Chondrocyte (in vitro differentiated cells): ENCODE results near the gene DMD. TPM values are rescaled to one million over a fixed set of nuclear protein-coding genes. Genes with fewer than 3 reads are reported as not detected.

Source experiments
- DNase-seq: peaks from one replicate; pipeline ENCODE4 v3.0.0; 2021; ENCODE audit warnings: mixed read lengths, low spot score
- H3K27ac Mint-ChIP-seq: one replicate; pipeline ENCODE4 v1.8.0; 2021; ENCODE audit warnings: mild to moderate bottlenecking, moderate library complexity, mixed read lengths; ENCODE audit not compliant: unreplicated experiment
- H3K27me3 Mint-ChIP-seq: 2 replicates; pipeline ENCODE4 v1.8.0; 2021; ENCODE audit warnings: low read depth, mixed read lengths
- H3K36me3 Mint-ChIP-seq: 2 replicates; pipeline ENCODE4 v1.8.0; 2021; ENCODE audit warnings: low read depth, mixed read lengths
- H3K4me1 Mint-ChIP-seq: 2 replicates; pipeline ENCODE4 v1.8.0; 2021; ENCODE audit warnings: low read depth, mild to moderate bottlenecking, mixed read lengths
- H3K4me3 Mint-ChIP-seq: one replicate; pipeline ENCODE4 v1.8.0; 2021; ENCODE audit warnings: mild to moderate bottlenecking, moderate library complexity, mixed read lengths; ENCODE audit not compliant: unreplicated experiment
- H3K9me3 Mint-ChIP-seq: 2 replicates; pipeline ENCODE4 v1.8.0; 2021; ENCODE audit warnings: low read depth, mixed read lengths
- CTCF ChIP-seq: fragments of 200-600 bp; sonication (generic); IDR thresholded peaks from 2 replicates; pipeline ENCODE4 v1.5.0; 2021; ENCODE audit warnings: antibody characterized with exemption, mild to moderate bottlenecking, moderate library complexity
- total RNA-seq: library from RNA; stranded (reverse); gene quantifications from 3 replicates; pipeline ENCODE4 v1.2.1, GENCODE V29; 2021

DMD gene
- total RNA-seq, 1 donor from 2014 or later = 201 TPM

GRCh38 chrX:31268359-31268758 is 1943.0 kb downstream of the DMD start:
- TF ChIP-seq CTCF = peak; percentile 74
- Mint-ChIP-seq H3K27ac (no peak overlapping the region), H3K36me3 (peaks cover 10% of the 10 kb centered on the region), H3K9me3 (peaks cover 2% of the 10 kb centered on the region), H3K27me3 (no peaks in the 10 kb centered on the region), H3K4me1 (peaks cover 21% of the 10 kb centered on the region), H3K4me3 (no peak overlapping the region)
- DNase-seq = no peak

DNA sequence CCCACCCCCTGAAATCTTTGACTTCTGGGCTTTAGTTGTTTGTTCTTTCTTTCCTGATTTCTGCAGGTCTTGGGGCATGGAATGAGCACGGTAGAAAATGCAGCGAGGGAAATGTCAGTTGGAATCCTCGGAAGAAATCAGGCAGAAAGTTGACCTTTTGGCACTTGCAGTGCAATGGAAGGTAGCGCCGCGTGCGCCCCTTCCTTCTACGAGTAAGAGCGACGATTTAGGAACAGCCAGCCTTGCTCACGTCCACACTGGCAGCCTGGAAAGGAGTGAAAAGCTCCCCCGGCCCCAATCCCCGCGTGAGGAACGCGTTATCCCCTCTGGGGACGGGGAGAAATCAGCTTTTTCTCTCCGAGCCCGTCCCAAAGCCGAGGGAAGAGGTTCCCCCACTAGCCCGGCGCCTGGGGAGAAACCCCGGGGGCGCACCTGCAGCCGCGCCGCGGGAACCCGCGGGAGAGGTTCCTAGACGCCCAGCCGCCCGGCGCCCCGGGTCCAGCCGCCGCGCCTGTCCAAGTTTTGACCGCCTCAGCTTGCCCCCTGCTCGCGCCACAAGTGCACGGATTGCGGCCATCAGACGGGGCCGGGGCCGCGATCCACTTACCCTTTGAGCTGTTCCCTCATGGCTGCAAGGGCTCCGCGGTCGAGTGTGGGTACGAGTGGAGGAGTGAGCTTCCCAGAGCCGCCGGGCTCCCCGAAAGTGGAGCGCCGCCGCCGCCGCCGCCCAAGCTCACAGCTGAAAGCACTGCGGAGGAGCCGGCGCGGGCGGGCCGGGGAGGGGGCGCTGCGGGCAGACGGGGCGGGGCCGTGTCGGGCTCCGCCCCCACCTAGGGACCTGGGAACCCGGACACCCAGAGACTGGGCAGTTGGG is 1944.9 kb downstream of the DMD start:
- peak; percentile 91 for DNase-seq
- Mint-ChIP-seq H3K9me3 (peaks cover 2% of the 10 kb centered on the region), H3K27ac (peak overlapping the region; percentile 89), H3K27me3 (no peaks in the 10 kb centered on the region), H3K4me3 (peak overlapping the region; percentile 86), H3K36me3 (peaks cover 10% of the 10 kb centered on the region), H3K4me1 (peaks cover 35% of the 10 kb centered on the region)
- TF ChIP-seq CTCF = peak; percentile 33

- H3K27me3 Mint-ChIP-seq = no peaks in the 10 kb centered on the region
- TF ChIP-seq CTCF = no peak
- H3K9me3 Mint-ChIP-seq = no peaks in the 10 kb centered on the region
- DNase-seq = no peak
- peak overlapping the region; percentile 91 for H3K27ac Mint-ChIP-seq
- H3K36me3 Mint-ChIP-seq = peaks cover 11% of the 10 kb centered on the region
- peak overlapping the region; percentile 86 for H3K4me3 Mint-ChIP-seq
- H3K4me1 Mint-ChIP-seq = peaks cover 43% of the 10 kb centered on the region
These were observed 1946.0 kb downstream of the DMD start for GRCh38 chrX:31265383-31265782.

GRCh38 chrX:31260351-31260750 is 1951.0 kb downstream of the DMD start:
- H3K4me3 Mint-ChIP-seq = peak overlapping the region; percentile 48
- peaks cover 18% of the 10 kb centered on the region for H3K36me3 Mint-ChIP-seq
- H3K4me1 Mint-ChIP-seq = peaks cover 50% of the 10 kb centered on the region
- H3K27ac Mint-ChIP-seq = peak overlapping the region; percentile 84
- DNase-seq = no peak
- H3K9me3 Mint-ChIP-seq = no peaks in the 10 kb centered on the region
- TF ChIP-seq CTCF = no peak
- H3K27me3 Mint-ChIP-seq = no peaks in the 10 kb centered on the region

DNA sequence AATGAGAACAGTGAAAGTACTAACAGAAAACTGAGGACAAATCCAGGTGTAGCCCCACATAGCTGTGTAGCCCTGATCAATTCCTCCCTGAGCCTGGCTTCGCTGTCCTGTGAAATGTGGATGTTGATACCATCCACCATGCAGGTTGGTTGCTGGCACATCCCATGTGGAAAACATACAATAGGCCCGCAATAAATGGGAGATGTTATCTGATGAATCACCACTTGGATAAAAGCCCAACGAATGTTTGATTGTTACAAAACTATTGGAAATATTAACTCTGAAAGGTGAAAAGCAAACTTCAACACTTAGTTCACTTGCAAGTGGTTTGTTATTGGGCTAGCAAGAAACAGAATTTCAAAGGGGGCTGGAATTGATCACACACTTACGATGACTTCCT is 1953.2 kb downstream of the DMD start:
- no peak for DNase-seq
- Mint-ChIP-seq H3K4me3 (no peak overlapping the region), H3K27me3 (no peaks in the 10 kb centered on the region), H3K4me1 (peaks cover 45% of the 10 kb centered on the region), H3K36me3 (peaks cover 11% of the 10 kb centered on the region), H3K9me3 (no peaks in the 10 kb centered on the region), H3K27ac (no peak overlapping the region)
- no peak for TF ChIP-seq CTCF
